PFSK-1 (cell line): ENCODE measurements around the gene TAS1R2.

Experiments
- POLR2AphosphoS5 ChIP-seq: IDR thresholded peaks from 2 replicates; pipeline ENCODE4 v1.6.1; 2012; ENCODE audit warnings: low read depth, mild to moderate bottlenecking, control low read depth, low read length, moderate library complexity
- TAF1 ChIP-seq: IDR thresholded peaks from 2 replicates; pipeline ENCODE4 v1.6.1; 2012; ENCODE audit warnings: low read length, control low read depth, borderline replicate concordance; ENCODE audit not compliant: insufficient read depth

- TF ChIP-seq TAF1 (no peak), POLR2AphosphoS5 (no peak)
Measured at GRCh38 chr1:18879215-18879790, 19.8 kb upstream of the TAS1R2 start.
